ENCODE results near the gene ZNF324. TPM values are rescaled to one million over a fixed set of nuclear protein-coding genes. Genes with fewer than 3 reads are reported as not detected.

Gene ZNF324
- total and polyA plus RNA-seq, 2 of the 13 experiments (the other 11 are each of a cell fraction or from before 2014, with no cell fraction given): 1.1 to 4.7 TPM

- no peak for TF ChIP-seq STAT5B (CRISPR knock-in tag; IDR thresholded peaks at IDR 0.05)
- peak; percentile 83 for TF ChIP-seq ZNF574 (CRISPR knock-in tag; IDR thresholded peaks at IDR 0.05)
- no peak for TF ChIP-seq ZNF704 (CRISPR knock-in tag; IDR thresholded peaks at IDR 0.05; ENCODE audit: borderline replicate concordance)
- no peak for TF ChIP-seq ZNF343 (CRISPR knock-in tag; IDR thresholded peaks at IDR 0.05)
- no peak for TF ChIP-seq TCF12 (IDR thresholded peaks at IDR 0.05)
- no peak for TF ChIP-seq TCF12 (CRISPR knock-in tag; IDR thresholded peaks at IDR 0.05)
- TF ChIP-seq GATAD2A (CRISPR knock-in tag; IDR thresholded peaks at IDR 0.05): no peak
- TF ChIP-seq ZNF234 (CRISPR knock-in tag; conservative IDR thresholded peaks at IDR 0.05): no peak
- TF ChIP-seq ZNF782 (CRISPR knock-in tag; IDR thresholded peaks at IDR 0.05; ENCODE audit: borderline replicate concordance): no peak; the same call in 1 of the 2 replicates
- peak; percentile 48 for TF ChIP-seq ASH2L (IDR thresholded peaks at IDR 0.05; ENCODE audit: insufficient read length, low read depth, low read length)
- no peak; the same call in 1 of the 2 replicates for TF ChIP-seq GZF1 (CRISPR knock-in tag; IDR thresholded peaks at IDR 0.05)
- TF ChIP-seq ZNF225 (CRISPR knock-in tag; IDR thresholded peaks at IDR 0.05): no peak
- no peak for TF ChIP-seq LRRFIP1 (CRISPR knock-in tag; conservative IDR thresholded peaks at IDR 0.05)
- TF ChIP-seq TAF1 (CRISPR knock-in tag; IDR thresholded peaks at IDR 0.05): peak; percentile 65; the same call in 1 of the 2 replicates
- TF ChIP-seq JARID2 (CRISPR knock-in tag; IDR thresholded peaks at IDR 0.05; ENCODE audit: insufficient replicate concordance): no peak
- no peak for TF ChIP-seq ZSCAN30 (CRISPR knock-in tag; IDR thresholded peaks at IDR 0.05)
- TF ChIP-seq DNMT3B (CRISPR knock-in tag; conservative IDR thresholded peaks at IDR 0.05): no peak
- no peak for TF ChIP-seq ZNF691 (CRISPR knock-in tag; IDR thresholded peaks at IDR 0.05; ENCODE audit: borderline replicate concordance, low read depth)
- peak; percentile 75; the same call in 1 of the 2 replicates for TF ChIP-seq TGIF2 (CRISPR knock-in tag; IDR thresholded peaks at IDR 0.05)
- TF ChIP-seq NCOA2 (CRISPR knock-in tag; IDR thresholded peaks at IDR 0.05): no peak
- TF ChIP-seq KDM6A (CRISPR knock-in tag; IDR thresholded peaks at IDR 0.05; ENCODE audit: low read depth): no peak
- TF ChIP-seq SALL2 (CRISPR knock-in tag; IDR thresholded peaks at IDR 0.05): peak; percentile 47; the same call in 1 of the 2 replicates
- no peak for TF ChIP-seq MIXL1 (CRISPR knock-in tag; IDR thresholded peaks at IDR 0.05)
- peak; percentile 59 for TF ChIP-seq POLR2AphosphoS5 (IDR thresholded peaks at IDR 0.05; ENCODE audit: low read depth, low read length)
- peak; percentile 49 for TF ChIP-seq RBM39 (IDR thresholded peaks at IDR 0.05; ENCODE audit: low read depth, low read length, poor library complexity, severe bottlenecking)
Measured at GRCh38 chr19:58451358-58452101, 15.3 kb upstream of the ZNF324 start, which contains the start of gene ZNF324B (continued).
